22Rv1 (cell line): ENCODE measurements around the gene ZNF689.

Experiments
- ZFX ChIP-seq: fragments of 450-650 bp; IDR thresholded peaks from 2 replicates; pipeline ENCODE4 v1.6.1; 2017; ENCODE audit warnings: antibody characterized with exemption, borderline replicate concordance
- TF ChIP-seq, protein P1 (sequence below): fragments of 450-650 bp; IDR thresholded peaks from 2 replicates; pipeline ENCODE4 v1.5.1; 2017; ENCODE audit warnings: mild to moderate bottlenecking

DNA sequence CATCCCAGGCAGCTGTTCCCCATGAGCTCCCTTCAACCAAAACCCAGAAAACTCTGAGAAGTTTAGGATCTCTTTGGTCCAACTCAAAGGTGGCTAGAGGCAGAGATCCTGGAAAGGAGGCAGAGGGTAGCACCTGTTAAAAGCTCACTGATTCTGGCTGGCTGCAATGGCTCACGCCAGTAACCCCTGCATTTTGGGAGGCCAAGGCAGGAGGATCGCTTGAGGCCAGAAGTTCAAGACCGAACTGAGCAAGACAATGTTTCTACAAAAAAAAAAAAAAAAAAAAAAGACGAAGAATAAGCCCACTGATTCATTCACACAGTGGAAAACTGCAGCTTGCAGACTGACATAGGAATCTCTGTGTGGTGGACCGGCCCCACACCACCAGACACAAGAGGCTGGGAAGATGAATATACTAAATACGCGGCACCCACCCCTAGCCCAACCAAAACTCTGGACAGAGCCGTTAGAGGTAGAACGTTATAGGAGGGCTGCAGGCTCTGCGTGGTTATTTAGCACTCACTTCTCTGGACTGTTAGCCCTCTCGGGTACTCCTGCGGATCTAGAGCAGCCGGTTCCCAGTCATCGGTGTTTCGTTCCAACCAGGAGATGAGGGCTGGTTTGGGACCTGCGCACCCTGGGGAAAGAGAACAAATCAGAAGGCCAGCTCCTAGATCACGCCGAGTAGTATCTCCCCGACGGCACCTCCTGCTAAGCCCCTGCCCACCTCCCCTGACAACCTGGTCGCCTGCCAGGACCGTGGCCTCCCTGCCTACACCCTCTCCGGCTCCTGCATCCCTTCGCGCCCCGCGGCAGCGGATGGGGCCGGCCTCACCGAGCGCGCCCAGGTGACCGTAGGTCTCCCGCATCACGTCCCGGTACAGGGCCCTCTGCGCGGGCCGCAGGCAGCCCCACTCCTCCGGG lies 925 bp downstream of the ZNF689 start:
- TF ChIP-seq, protein P1, sequence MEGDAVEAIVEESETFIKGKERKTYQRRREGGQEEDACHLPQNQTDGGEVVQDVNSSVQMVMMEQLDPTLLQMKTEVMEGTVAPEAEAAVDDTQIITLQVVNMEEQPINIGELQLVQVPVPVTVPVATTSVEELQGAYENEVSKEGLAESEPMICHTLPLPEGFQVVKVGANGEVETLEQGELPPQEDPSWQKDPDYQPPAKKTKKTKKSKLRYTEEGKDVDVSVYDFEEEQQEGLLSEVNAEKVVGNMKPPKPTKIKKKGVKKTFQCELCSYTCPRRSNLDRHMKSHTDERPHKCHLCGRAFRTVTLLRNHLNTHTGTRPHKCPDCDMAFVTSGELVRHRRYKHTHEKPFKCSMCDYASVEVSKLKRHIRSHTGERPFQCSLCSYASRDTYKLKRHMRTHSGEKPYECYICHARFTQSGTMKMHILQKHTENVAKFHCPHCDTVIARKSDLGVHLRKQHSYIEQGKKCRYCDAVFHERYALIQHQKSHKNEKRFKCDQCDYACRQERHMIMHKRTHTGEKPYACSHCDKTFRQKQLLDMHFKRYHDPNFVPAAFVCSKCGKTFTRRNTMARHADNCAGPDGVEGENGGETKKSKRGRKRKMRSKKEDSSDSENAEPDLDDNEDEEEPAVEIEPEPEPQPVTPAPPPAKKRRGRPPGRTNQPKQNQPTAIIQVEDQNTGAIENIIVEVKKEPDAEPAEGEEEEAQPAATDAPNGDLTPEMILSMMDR, result no peak
- TF ChIP-seq ZFX, result no peak
